Vagina (tissue), 2 donors: ENCODE data around the gene PHLDB1. TPM values are rescaled to one million over a fixed set of nuclear protein-coding genes. Genes with fewer than 3 reads are reported as not detected.
A peak's percentile ranks its signal among the peaks of the same experiment; 100 is the strongest.

ENCODE experiments used
- DNase-seq, 2 donors: peaks; one replicate each; pipeline ENCODE4 v3.0.0-alpha.2; 2017; ENCODE audit errors: extremely low spot score in 2 of 2
- H3K27ac ChIP-seq: fragments of 200-600 bp; sonication (generic); one replicate; pipeline ENCODE4 v1.5.1; 2019
- H3K27me3 ChIP-seq: fragments of 200-600 bp; sonication (generic); one replicate; pipeline ENCODE4 v1.5.1; 2019
- H3K36me3 ChIP-seq, 2 donors: fragments of 200-600 bp; sonication (generic); one replicate each; pipeline ENCODE4 v1.5.1; 2017 to 2019
- H3K4me1 ChIP-seq: fragments of 200-600 bp; sonication (generic); one replicate; pipeline ENCODE4 v1.5.1; 2019
- H3K4me3 ChIP-seq, 2 donors: fragments of 200-600 bp; sonication (generic); 1 replicate in 1 of 2; 2 replicates in 1 of 2; pipeline ENCODE4 v1.5.1; 2016 to 2019
- H3K9me3 ChIP-seq: fragments of 200-600 bp; sonication (generic); one replicate; pipeline ENCODE4 v1.5.1; 2019
- CTCF ChIP-seq, 3 experiments: fragments of 450-650 bp in 2 of 3; fragments of 200-600 bp in 1 of 3; sonication (generic) in 1 of 3; IDR thresholded peaks; one replicate each; pipeline ENCODE4 v1.5.1; 2017 to 2019; ENCODE audit warnings: antibody characterized with exemption in 3 of 3, mild to moderate bottlenecking in 2 of 3, moderate library complexity in 2 of 3
- POLR2A ChIP-seq, 2 donors: fragments of 450-650 bp; IDR thresholded peaks; one replicate each; pipeline ENCODE4 v1.6.1; 2017; ENCODE audit warnings: antibody characterized with exemption in 2 of 2, mild to moderate bottlenecking in 2 of 2, moderate library complexity in 2 of 2
- POLR2AphosphoS5 ChIP-seq, 2 donors: sonication (generic); formaldehyde crosslinking; IDR thresholded peaks; one replicate each; pipeline ENCODE4 v1.9.0; 2017; ENCODE audit warnings: antibody characterized with exemption in 2 of 2, mild to moderate bottlenecking in 2 of 2, low read depth in 1 of 2; ENCODE audit not compliant: insufficient read depth in 1 of 2
- intact Hi-C: fragments of 100-400 bp; cut with DNase I; formaldehyde crosslinking; loops from one replicate; pipeline ENCODE4 v1.15.1; 2023
- total RNA-seq: library from RNA; depleted of rRNA; stranded (reverse); fragments of >200 nt; gene quantifications from one replicate; pipeline ENCODE4 v1.2.3, GENCODE V29; 2016

Gene PHLDB1
- total RNA-seq, 1 donor from 2014 or later = 119 TPM

GRCh38 chr11:118646393-118646792 is 39.0 kb downstream of the PHLDB1 start:
- Histone ChIP-seq H3K9me3 (no peaks in the 10 kb centered on the region), H3K36me3 (peaks cover 0 to 86% of the 10 kb centered on the region in 2 donors), H3K4me3 (no peak overlapping the region), H3K27me3 (no peaks in the 10 kb centered on the region), H3K27ac (peak overlapping the region; percentile 39), H3K4me1 (no peaks in the 10 kb centered on the region)
- intact Hi-C loops = no loop called here
- no peak for DNase-seq
- TF ChIP-seq CTCF (IDR thresholded peaks at IDR 0.05) (no peak), POLR2AphosphoS5 (IDR thresholded peaks at IDR 0.05; ENCODE audit: insufficient read depth in 1 of 2, low read depth in 1 of 2) (no peak), POLR2A (IDR thresholded peaks at IDR 0.05) (no peak)

GRCh38 chr11:118648291-118648690 is 40.9 kb downstream of the PHLDB1 start:
- TF ChIP-seq POLR2AphosphoS5 (IDR thresholded peaks at IDR 0.05; ENCODE audit: insufficient read depth in 1 of 2, low read depth in 1 of 2) = no peak
- TF ChIP-seq POLR2A (IDR thresholded peaks at IDR 0.05) = no peak
- TF ChIP-seq CTCF (IDR thresholded peaks at IDR 0.05) = no peak
- Histone ChIP-seq H3K9me3 (no peaks in the 10 kb centered on the region), H3K27ac (no peak overlapping the region), H3K4me3 (no peak overlapping the region), H3K36me3 (peaks cover 0 to 87% of the 10 kb centered on the region in 2 donors), H3K27me3 (no peaks in the 10 kb centered on the region), H3K4me1 (no peaks in the 10 kb centered on the region)
- intact Hi-C loops = no loop called here
- no peak for DNase-seq

GRCh38 chr11:118649941-118650340 is 42.5 kb downstream of the PHLDB1 start:
- H3K27ac ChIP-seq = no peak overlapping the region
- no peaks in the 10 kb centered on the region for H3K27me3 ChIP-seq
- no peaks in the 10 kb centered on the region for H3K4me1 ChIP-seq
- intact Hi-C loops = no loop called here
- TF ChIP-seq POLR2AphosphoS5 (IDR thresholded peaks at IDR 0.05; ENCODE audit: insufficient read depth in 1 of 2, low read depth in 1 of 2) (no peak), POLR2A (IDR thresholded peaks at IDR 0.05) (no peak), CTCF (IDR thresholded peaks at IDR 0.05) (no peak)
- peaks cover 0 to 79% of the 10 kb centered on the region in 2 donors for H3K36me3 ChIP-seq
- DNase-seq = no peak
- H3K9me3 ChIP-seq = no peaks in the 10 kb centered on the region
- H3K4me3 ChIP-seq = no peak overlapping the region

- no peak for DNase-seq
- Histone ChIP-seq H3K27ac (no peak overlapping the region), H3K36me3 (peaks cover 0 to 75% of the 10 kb centered on the region in 2 donors), H3K4me3 (no peak overlapping the region), H3K27me3 (no peaks in the 10 kb centered on the region), H3K9me3 (no peaks in the 10 kb centered on the region), H3K4me1 (no peaks in the 10 kb centered on the region)
- intact Hi-C loops = no loop called here
- TF ChIP-seq POLR2A (IDR thresholded peaks at IDR 0.05) = no peak
- no peak for TF ChIP-seq CTCF (IDR thresholded peaks at IDR 0.05)
- no peak for TF ChIP-seq POLR2AphosphoS5 (IDR thresholded peaks at IDR 0.05; ENCODE audit: insufficient read depth in 1 of 2, low read depth in 1 of 2)
These were observed 43.0 kb downstream of the PHLDB1 start for GRCh38 chr11:118650366-118650765.

- intact Hi-C loops = no loop called here
- H3K9me3 ChIP-seq = no peaks in the 10 kb centered on the region
- H3K36me3 ChIP-seq = peaks cover 0 to 80% of the 10 kb centered on the region in 2 donors
- TF ChIP-seq POLR2AphosphoS5 (IDR thresholded peaks at IDR 0.05; ENCODE audit: insufficient read depth in 1 of 2, low read depth in 1 of 2) = no peak
- TF ChIP-seq CTCF (IDR thresholded peaks at IDR 0.05) = no peak
- no peak for TF ChIP-seq POLR2A (IDR thresholded peaks at IDR 0.05)
- no peak for DNase-seq
- H3K27me3 ChIP-seq = no peaks in the 10 kb centered on the region
- no peaks in the 10 kb centered on the region for H3K4me1 ChIP-seq
- H3K4me3 ChIP-seq = no peak overlapping the region
- no peak overlapping the region for H3K27ac ChIP-seq
These were observed 44.4 kb downstream of the PHLDB1 start for GRCh38 chr11:118651820-118652219.
